Measurements from ENCODE around the gene CDC14A.

GRCh38 chr1:100567062-100567461 lies 214.8 kb downstream of the CDC14A start:
- no peak for TF ChIP-seq SIN3A (conservative IDR thresholded peaks at IDR 0.05 in 1 of 2, IDR thresholded peaks at IDR 0.05 in 1 of 2; ENCODE audit: low read depth in 1 of 2, low read length in 2 of 2)
- no peak for TF ChIP-seq CTCF (IDR thresholded peaks at IDR 0.05; ENCODE audit: control extremely low read depth in 1 of 3, insufficient read depth in 1 of 3, low read depth in 1 of 3, low read length in 3 of 3)
- TF ChIP-seq HDAC2 (IDR thresholded peaks at IDR 0.05; ENCODE audit: borderline replicate concordance in 1 of 2, low read depth in 2 of 2, low read length in 2 of 2), result no peak
- no peak for TF ChIP-seq BRCA1 (IDR thresholded peaks at IDR 0.05; ENCODE audit: low read depth, low read length)
- TF ChIP-seq TCF12 (IDR thresholded peaks at IDR 0.05; ENCODE audit: low read depth, low read length), result no peak

Measured in H1 (cell line).